Cardiac septum (tissue), 1 donor: ENCODE data around the gene ZNF512B. TPM values are rescaled to one million over a fixed set of nuclear protein-coding genes. Genes with fewer than 3 reads are reported as not detected.
"Not testable (repeated sequence)": the region's sequence is repeated elsewhere in the genome, so short reads cannot be mapped to it uniquely, and the experiment has no call there.

Experiments used
- DNase-seq: peaks from one replicate; pipeline ENCODE4 v3.0.0-alpha.2; 2020; ENCODE audit warnings: low spot score
- intact Hi-C: fragments of 100-400 bp; cut with DNase I; formaldehyde crosslinking; loops from one replicate; pipeline ENCODE4 v1.14.0; 2022
- total RNA-seq: library from RNA; stranded (reverse); fragmentation: NEBNext Ultra II Directional; extraction: Animal tissue kit (Norgen Biotek cat#: 25700); gene quantifications from one replicate; pipeline ENCODE4 v1.2.1, GENCODE V29; 2021
- donor health status: DM: no; HTN: no; CAD: no.

Gene ZNF512B
- total RNA-seq, 1 donor from 2014 or later, result 12.8 TPM

GRCh38 chr20:63940472-63941266 is 29.1 kb downstream of the ZNF512B start:
- DNase-seq, result no peak
- intact Hi-C loops, result no loop called here

DNA sequence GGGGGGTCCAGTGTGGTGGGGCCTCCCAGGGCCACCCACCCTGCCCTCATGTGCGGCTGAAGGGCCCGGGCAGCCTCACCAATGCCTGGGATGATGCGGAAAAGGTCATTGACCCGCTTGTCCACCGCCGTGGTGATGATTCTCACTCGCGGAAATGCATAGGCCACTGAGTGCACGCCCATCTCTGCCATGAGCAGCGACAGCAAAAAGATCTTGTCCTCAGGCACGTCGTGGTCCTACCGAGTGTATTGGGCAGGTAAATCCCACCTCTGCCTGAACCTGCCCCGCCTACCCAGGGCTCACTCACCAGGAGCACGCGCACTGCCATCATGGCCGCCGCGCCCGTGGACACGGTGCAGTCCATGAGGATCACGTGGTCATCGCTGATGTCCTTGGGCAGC is 29.7 kb downstream of the ZNF512B start:
- intact Hi-C loops, result no loop called here
- DNase-seq, result no peak

DNA sequence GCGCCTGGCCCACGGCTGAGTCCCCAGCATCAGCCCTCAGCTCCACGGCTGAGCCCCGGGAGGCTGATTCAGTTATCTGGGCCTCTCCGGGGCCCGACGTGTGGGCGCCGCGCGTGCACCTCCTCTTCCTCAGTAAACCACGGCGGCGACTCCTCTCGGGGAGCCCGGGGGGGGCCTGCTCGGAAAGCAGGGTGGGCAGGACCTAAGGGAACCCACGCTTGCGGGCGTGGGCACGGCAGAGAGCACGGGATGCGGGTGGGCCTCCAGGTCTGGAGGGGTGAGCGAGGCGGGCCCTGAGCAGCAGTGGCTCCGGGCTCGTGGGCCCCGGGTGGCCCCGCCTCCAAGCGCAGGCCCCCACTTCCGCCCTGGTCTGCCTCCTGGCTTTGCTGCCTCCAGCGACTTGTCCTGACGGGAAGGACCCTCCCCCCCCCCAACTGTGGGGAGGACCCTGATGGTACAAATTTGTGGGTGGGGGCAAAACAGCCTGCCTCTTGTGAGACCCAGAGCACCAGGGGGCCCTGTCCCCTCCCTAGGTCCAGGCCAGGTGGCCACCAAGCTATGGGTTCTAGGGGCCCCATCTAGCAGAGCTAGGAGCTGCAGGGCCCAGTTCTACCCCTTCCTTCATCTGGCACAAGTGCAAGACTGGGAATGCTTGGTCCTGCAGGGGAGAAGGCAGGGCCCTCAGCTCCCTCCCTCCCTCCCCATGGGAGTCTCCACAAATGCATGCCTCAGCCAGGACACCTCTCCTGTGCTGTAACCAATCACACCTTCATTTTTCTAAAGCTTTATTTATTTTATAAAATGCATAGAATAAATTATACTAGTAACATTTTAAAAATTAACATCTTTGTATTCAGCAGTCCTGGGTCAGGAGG is 30.4 kb downstream of the ZNF512B start:
- intact Hi-C loops, result no loop called here

GRCh38 chr20:63937596-63937995 is 32.1 kb downstream of the ZNF512B start:
- no peak for DNase-seq
- intact Hi-C loops, result no loop called here

More for the DNA sequence above, 30.4 kb downstream of the ZNF512B start:
- no peak for DNase-seq

DNA sequence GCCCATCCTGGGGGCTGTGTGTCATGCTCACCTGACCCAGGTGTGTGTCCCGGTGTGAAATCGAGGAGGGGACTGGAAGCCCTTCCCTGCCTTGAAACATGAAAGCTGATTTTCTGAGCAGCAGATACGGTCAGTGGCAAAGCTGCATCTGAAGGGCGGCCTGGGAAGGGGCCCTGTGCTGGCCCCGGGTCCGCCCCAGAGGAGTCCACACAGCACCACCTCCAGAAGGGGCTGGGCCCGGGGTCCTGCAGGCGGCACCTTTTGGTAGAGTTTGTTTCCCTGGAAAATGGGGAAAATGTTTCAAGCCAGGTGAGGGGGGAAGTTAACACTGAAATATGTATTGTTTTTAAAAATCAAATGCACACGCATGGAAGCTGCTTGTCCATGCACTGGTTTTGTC is 34.3 kb downstream of the ZNF512B start:
- intact Hi-C loops, result no loop called here
- DNase-seq, result no peak

DNA sequence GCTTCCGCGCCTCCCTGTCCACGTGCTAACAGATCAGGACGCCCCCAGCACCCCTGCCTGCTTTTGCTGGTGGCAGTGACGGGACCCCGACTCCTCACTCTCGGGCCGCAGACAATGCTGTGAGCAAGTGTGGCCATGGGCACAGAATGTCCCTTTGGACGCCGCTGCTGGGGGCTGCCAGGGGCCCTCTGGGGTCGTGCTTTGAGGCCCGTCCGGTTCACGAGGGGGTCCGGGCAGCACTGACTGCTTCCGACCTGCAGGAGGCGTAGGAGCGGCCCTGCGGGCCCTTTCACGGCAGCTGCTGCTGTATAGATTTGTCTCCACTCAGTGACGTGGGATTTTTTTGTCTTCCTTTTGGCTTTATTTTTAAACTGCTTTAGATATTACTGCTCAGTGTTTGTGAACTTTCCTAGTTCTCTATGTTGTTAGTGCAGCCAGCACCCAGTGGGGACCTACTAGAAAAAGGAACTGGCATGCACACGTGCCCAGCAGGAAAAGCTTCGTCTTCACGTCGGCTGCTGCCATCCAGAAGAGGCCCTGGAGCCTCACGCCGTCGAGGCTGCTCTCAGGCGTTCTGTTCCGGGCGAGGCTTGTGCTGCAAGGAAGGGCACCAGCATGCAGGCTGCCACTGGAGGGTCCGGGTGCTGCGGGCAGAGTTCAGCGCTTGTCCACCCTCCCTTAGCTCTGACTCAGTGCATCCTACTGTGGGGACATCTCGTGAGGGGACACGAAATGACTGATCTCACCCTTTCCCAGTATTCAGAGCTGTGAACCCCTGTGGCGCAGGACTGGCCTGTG is 35.3 kb downstream of the ZNF512B start:
- intact Hi-C loops, result no loop called here
- DNase-seq, result no peak

DNA sequence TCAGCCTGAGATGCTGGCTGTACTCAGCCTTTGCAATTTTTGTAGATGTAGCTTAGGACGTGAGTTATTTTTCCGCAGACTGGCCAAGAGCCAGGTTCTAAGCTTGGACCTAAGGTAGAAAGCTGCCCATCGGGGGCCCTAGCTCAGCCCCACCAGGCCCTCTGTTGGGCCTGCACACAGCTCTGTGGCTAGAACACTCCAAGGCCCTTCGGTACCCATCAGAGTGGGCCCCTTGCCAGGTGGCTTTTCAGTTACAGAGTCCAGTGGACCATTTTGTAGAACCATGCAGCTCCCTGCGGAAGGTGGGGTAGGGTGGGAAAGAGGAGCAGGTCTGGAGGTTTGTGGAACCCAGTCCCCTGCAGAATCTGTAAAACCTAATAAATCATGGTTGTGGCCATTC is 36.1 kb downstream of the ZNF512B start:
- intact Hi-C loops, result no loop called here
- DNase-seq, result no peak

DNA sequence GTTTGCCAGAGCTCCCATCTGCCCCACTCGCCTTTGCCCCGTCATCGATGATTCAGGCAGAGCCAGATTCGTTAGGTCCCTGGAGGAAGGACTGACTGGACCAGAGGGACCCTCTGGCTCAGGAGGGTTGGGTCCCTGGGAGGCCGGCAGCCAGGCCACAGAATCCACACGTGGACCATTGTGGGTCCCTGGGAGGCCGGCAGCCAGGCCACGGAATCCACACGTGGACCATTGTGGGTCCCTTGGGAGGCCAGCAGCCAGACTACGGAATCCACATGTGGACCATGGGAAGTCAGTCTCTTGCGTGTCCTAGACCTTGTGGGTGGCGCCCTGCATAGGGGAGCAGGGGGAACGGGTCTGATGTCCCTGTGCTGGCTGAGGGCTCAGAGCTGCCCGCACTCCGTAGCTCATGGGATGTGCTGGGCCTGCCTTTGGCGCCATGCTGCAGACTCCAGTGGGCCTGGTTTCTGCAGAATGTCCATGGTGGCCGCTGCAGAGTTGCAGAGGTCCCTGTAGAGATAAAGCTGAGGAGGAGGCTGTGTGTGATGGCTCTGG is 37.0 kb downstream of the ZNF512B start:
- DNase-seq, result no peak

DNA sequence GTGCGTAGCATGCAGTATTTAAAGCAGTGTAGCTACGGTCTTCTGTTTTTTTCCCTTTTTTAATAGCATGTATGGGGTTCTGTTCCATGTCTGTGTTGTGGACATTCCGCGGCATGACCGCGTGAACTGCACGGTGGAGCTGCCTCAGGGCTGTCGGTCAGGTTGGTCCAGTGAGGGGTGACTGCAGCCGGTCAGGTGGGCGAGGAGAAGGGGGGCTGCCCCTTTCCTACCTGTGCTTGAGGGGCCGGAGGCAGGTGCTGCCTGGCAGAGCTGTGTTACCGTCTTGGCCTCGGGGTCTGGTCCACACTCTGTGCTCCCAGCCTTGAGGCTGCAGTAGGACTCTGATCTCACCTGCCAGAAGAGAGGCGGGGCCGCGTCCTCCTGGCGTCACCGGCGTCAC is 38.0 kb downstream of the ZNF512B start:
- no peak for DNase-seq
- intact Hi-C loops, result no loop called here

More for the DNA sequence above, 37.0 kb downstream of the ZNF512B start:
- intact Hi-C loops, result no loop called here

DNA sequence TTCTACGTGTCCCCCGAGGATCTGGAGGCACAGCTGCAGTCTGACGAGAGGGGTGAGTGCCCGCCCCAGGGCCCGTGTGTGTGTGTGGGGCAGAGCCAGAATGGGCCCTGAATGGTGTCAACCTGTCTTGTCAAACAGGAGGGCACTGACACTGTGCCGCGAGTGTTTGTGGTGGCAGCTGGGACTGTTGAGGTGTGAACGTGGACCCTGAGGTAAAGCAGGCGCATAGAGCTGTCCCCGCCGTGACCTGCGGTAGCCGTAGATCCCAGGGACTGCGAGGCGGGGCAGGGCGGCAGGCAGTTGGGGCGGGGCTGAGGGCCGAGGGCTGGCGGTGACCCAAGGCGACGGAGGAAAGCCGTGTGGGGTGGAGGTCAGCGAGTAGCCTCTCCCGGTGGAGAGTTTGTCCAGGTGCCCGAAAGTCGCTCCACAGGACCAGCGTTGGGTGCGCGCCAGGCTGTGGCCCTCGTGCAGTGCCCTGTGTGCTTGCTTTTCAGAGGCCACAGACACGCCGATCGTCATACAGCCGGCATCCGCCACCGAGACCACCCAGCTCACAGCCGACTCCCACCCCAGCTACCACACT is 38.7 kb downstream of the ZNF512B start:
- intact Hi-C loops, result no loop called here

GRCh38 chr20:63929473-63929883 is 40.3 kb downstream of the ZNF512B start:
- DNase-seq, intact Hi-C loops: not testable (repeated sequence)

More for the DNA sequence above, 38.7 kb downstream of the ZNF512B start:
- no peak for DNase-seq

GRCh38 chr20:63929071-63929470 is 40.7 kb downstream of the ZNF512B start:
- intact Hi-C loops, result no loop called here
- no peak for DNase-seq

- no peak for DNase-seq
- intact Hi-C loops, result no loop called here
Measured at GRCh38 chr20:63926298-63926697, 43.4 kb downstream of the ZNF512B start.

DNA sequence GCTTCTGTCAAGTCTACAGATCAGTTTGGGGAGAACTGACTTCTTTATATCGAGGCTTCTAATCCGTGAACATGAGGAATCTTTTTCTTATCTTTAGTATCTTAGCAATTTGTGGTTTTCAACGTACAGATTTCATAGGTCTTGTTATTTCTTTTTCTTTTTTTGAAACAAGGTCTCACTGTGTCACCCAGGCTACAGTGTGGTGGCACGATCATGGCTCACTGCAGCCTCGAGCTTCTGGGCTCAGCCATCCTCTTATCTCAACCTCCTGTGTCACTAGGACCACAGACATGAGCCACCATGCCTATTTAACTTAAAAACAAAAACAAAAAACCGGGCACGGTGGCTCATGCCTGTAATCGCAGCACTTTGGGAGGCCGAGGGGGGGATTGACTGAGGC is 45.5 kb downstream of the ZNF512B start:
- no peak for DNase-seq
- intact Hi-C loops, result no loop called here

DNA sequence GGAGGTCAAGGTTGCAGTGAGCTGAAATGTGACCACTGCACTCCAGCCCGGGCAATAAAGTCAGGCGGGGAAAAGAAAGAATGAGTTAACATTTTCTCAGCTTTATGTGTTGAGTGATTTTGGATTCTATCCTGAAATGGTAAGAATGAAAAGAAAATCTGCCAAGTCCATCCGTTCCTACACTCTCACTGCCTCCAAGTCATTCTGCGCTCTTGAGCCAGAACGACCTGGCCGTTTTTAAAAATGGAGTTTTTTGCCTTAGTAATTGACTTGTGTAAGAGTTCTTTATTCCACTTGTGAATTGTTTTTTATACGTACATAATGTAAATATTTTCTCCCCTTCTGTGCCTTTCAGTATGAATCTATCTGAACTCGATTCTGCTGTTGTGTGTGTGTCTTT is 46.1 kb downstream of the ZNF512B start:
- intact Hi-C loops, result no loop called here
- DNase-seq, result no peak

DNA sequence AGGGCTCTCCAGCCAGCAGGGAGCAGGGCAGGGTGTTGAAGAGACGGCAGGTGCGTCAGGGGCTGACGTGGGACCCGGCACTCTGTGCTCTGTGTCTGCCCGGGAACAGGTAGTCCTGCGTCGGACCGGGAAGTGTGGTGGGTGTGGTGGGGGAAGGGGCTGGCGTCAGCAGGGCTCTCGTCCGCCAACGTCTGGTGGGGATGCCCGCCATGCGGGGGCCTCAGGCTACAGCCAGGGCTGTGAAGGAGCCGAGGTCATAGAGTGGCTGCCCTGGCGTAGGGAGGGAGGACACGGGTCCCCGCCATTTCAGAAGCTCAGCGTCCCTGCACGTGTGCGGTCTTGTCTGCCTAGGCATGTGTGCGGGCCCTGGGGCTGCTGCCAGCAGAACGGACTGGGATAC is 49.5 kb downstream of the ZNF512B start:
- intact Hi-C loops, result no loop called here
- no peak for DNase-seq

- intact Hi-C loops, result no loop called here
- no peak for DNase-seq
Measured at GRCh38 chr20:63919130-63919529, 50.6 kb downstream of the ZNF512B start.

GRCh38 chr20:63917811-63918210 is 51.9 kb downstream of the ZNF512B start:
- intact Hi-C loops, result no loop called here
- no peak for DNase-seq

GRCh38 chr20:63916371-63916939 is 53.3 kb downstream of the ZNF512B start:
- DNase-seq, result not testable (repeated sequence)

More at GRCh38 chr20:63916371-63916939, 53.3 kb downstream of the ZNF512B start:
- intact Hi-C loops, result not testable (repeated sequence)
